ENCODE data around the gene PDLIM4. TPM values are rescaled to one million over a fixed set of nuclear protein-coding genes. Genes with fewer than 3 reads are reported as not detected.

PDLIM4 gene
- total RNA-seq, 2 donors from 2014 or later, result 1.5 to 11.9 TPM

DNA sequence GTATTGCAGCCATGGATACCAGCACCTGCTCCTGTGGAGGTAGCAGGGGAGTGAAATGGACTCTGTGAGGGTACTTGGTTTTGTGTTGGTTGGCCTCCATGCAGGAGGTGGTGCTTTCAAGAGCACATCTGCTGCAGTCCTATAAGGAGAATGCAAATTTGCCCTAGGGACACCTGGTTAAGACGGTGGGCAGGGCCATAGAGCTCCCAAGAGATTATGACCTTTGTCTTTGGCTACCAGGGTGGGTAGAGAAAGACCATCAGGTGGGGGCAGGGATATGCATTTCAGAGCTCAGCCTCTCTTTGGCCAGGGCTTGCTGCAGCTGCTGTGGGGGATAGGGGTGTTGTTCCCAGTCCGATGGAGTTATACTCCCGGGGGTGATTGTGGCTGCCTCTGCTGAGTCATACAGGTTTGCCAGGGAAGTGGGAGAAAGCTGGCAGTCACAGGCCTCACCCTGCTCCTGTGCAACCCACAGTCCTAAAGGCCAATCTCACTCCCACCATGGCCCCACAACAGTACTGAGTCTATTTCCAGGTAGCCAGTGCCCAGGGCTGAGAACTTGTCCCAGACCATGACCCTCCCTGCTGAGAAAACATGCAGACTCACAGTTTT is 14.0 kb upstream of the PDLIM4 start:
- ATAC-seq, result no peak
- DNase-seq, result peak in 1 of 2 donors; percentile 14
- intact Hi-C loops (cut with DNase I, micrococcal nuclease), result no loop called here

DNA sequence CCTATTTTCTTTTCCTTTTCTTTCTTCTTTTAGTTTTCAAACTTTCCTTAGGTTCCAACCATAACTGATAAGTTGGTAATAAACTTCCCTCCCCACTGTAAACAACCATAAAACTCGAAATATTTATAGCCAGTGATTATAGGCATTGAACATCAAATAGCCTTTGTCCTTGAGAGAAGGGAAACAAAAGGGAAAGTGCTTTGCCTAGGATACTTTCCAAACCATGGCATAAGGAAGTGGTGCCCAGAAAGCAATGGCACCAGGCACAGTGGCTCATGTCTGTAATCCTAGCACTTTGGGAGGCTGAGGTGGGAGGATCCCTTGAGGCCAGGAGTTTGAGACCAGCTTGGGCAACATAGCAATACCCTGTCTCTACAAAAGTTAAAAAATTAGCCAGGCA is 11.9 kb upstream of the PDLIM4 start:
- intact Hi-C loops (cut with DNase I, micrococcal nuclease), result no loop called here
- peak in 1 of 2 donors; percentile 10 for DNase-seq
- peak; percentile 91 for ATAC-seq

DNA sequence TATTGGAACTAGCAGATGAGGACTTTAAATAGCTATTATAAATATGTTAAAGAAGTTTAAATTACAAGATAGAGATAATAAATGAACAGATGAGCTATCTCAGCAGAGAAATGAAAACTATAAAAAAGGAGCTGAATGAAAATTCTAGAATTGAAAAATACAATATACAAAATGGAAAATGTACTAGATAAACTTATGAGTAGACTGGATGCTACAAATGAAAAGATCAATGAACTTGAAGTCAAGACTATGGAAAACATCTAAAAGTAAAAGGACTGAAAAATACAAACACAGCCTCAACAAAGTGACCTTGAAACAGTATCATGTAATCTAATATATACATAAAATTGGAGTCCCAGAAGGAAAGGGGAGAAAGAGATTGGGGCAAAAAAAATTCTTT is 10.7 kb upstream of the PDLIM4 start:
- intact Hi-C loops (cut with DNase I, micrococcal nuclease), result no loop called here
- ATAC-seq (no peak), DNase-seq (no peak)

DNA sequence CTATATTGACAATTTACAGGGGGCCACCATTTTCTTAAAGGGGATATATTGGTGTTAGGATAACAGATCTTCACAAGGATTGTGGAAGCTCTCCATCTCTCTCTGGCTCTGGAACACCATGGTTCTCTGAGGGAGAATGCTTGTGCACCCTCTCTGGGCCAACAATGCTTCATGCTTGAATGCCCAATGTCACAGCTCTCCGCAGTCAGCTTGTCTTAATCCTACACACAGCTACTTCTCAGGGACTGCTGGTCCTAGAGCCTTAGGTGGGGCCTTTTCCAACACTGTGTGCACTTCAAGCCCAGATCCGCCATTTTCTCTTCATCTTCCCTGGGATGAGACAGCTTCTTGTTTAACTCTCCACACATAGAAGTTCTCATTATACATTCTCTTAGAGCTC is 6.9 kb upstream of the PDLIM4 start:
- DNase-seq (no peak), ATAC-seq (no peak)
- intact Hi-C loops (cut with DNase I, micrococcal nuclease), result no loop called here

GRCh38 chr5:132251220-132251725 is 6.2 kb upstream of the PDLIM4 start:
- no peak for DNase-seq
- intact Hi-C loops (cut with DNase I, micrococcal nuclease), result no loop called here
- ATAC-seq, result no peak

DNA sequence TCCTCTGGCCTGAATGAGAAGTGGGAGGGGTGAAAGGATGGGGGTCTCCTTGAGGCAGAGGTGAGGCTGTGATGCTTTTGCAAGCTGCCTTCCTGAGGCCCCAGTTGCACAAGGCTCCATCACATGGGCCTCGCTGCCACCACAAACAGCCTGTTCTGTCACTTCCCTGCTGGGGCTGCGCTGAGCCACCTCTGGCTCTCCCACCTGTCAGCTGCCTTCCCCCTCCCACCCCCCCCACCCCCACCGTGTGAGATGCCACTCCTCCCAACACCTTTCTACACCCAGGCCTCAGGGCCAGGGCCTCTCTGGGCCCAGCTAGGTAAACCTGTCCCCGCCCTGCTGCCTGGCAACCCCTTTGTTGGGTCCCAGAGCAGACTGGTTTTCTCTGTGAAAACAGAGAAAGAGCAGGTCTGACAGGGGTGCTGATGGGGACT is 4.5 kb upstream of the PDLIM4 start:
- ATAC-seq (peak; percentile 29), DNase-seq (no peak)
- intact Hi-C loops (cut with DNase I, micrococcal nuclease), result no loop called here

GRCh38 chr5:132253452-132254320 is 3.8 kb upstream of the PDLIM4 start:
- ATAC-seq, result peak; percentile 69
- intact Hi-C loops (cut with DNase I, micrococcal nuclease), result no loop called here
- no peak for DNase-seq

- intact Hi-C loops (cut with DNase I, micrococcal nuclease), result no loop called here
- DNase-seq, result no peak
- ATAC-seq, result peak; percentile 18
These were observed 3.0 kb upstream of the PDLIM4 start for GRCh38 chr5:132254321-132254977.

GRCh38 chr5:132256086-132256782 is 1.3 kb upstream of the PDLIM4 start:
- DNase-seq (no peak), ATAC-seq (no peak)
- intact Hi-C loops (cut with DNase I, micrococcal nuclease), result no loop called here

GRCh38 chr5:132256783-132257130 is 739 bp upstream of the PDLIM4 start:
- ATAC-seq (no peak), DNase-seq (no peak)
- intact Hi-C loops (cut with DNase I, micrococcal nuclease), result no loop called here

- DNase-seq, result no peak
- no peak for ATAC-seq
- intact Hi-C loops (cut with DNase I, micrococcal nuclease), result no loop called here
These were observed 889 bp downstream of the PDLIM4 start for GRCh38 chr5:132258102-132259068.

GRCh38 chr5:132259069-132259851 is 1.8 kb downstream of the PDLIM4 start:
- ATAC-seq (peak; percentile 18), DNase-seq (peak in 1 of 2 donors; percentile 78)
- intact Hi-C loops (cut with DNase I, micrococcal nuclease), result no loop called here

DNA sequence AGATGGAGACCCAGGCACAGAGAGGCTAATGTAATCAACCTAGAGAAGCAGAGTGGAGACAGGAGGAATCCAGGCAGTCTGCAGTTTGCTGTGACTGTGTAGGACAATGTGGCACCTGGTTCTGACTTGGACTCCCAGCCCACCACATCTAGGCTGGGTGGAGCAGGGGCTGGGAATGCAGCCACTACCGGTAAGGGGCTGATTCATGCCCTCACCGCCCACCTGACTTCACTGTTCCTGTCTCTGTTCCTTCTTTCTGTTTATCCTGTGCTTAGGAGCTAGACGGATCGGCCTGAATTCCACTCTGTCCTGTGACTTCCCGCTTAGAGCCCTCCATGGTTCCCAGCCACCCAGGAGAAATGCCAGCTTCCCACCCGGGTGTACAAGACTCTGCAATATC is 2.6 kb downstream of the PDLIM4 start:
- ATAC-seq (no peak), DNase-seq (no peak)
- intact Hi-C loops (cut with DNase I, micrococcal nuclease), result no loop called here

DNA sequence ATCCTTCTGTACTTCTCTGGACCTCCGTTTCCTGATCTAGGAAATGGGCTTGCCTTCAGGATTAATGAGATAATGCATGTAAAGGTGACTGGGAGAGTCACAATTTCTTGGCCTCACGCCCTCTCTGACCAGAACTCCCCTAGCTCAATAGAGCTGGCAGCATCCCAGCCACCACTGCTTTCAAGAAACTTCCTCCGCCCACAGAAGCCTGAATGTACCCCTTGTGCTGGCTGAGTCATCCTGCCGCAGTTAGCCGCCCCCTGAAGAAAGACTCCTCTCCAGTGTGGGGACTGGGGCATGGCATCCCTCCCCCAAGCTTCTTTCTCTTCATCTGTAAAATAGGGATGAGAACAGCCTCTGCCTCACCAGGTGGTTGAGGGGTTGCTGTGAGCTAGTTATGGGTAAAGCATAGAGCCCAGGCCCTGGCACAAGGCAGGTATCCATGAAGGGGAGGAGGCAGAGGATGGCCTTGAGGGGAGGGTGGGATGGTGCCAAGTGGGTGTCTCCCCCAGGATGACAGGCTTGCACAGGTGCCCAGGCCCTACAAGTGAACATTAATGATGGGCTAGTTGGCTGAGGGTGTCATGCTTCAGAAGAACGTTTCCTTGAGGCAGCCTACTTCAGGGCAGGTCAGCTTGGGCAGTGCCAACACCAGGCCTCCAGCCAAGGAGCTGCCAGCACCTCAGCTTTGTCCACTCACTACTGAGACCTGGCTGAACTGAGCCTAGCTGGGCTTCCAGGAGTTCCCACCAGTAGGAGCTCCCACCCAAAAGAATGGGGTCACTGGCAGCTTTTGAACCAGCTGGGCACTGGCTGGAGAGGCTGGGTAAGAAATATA is 3.4 kb downstream of the PDLIM4 start:
- DNase-seq (no peak), ATAC-seq (no peak)
- intact Hi-C loops (cut with DNase I, micrococcal nuclease), result no loop called here

DNA sequence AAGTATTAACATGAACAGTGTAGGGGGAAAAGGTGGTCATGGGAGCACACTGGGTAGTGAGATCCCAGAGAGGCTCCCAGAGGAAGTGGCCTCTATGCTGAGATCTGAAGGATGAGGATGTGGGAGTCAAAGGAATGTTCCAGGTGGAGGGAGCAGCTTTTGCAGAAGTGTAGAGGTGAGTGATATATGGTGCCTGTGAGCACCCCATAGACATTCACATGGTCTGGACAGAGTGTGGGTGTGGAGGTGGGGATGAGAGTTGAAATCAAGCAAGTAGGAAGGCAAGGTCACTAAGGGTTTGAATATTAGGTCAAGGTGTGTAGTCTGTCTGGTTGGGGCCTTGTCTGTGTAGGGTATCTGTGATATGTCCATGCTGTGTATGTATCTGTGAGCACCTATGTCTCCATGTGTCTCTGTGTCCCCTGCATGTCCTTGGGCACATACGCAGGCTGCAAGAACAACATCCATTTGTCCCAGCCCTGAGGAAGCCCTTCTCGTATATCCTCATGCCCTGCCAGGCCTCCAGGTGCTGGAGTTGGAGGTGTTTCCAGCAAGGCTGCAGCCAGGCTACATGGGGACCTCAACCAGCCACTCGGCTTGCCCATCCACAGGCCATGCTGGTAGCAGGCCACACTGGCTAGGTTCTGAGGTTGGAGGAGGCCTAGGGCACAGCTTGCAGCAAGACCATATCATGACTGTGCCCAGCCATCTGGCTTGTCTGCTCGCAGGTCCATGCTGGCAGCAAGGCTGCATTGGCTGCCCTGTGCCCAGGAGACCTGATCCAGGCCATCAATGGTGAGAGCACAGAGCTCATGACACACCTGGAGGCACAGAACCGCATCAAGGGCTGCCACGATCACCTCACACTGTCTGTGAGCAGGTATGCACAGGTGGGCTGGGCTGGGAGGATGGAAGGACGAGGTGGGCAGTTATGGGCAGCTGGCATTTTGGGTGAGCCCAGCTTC is 4.7 kb downstream of the PDLIM4 start:
- DNase-seq (no peak), ATAC-seq (no peak)
- intact Hi-C loops (cut with DNase I, micrococcal nuclease), result no loop called here

Measured in left colon (tissue), 2 donors.